Gastrocnemius medialis (tissue), 4 donors: Measurements from ENCODE around the gene BCAR1. TPM values are rescaled to one million over a fixed set of nuclear protein-coding genes. Genes with fewer than 3 reads are reported as not detected.
"Not testable (repeated sequence)": the region's sequence is repeated elsewhere in the genome, so short reads cannot be mapped to it uniquely, and the experiment has no call there.

Experiments used
- ATAC-seq, 2 donors: fragments of 150-250 bp; one replicate each; pipeline ENCODE4 v1.9.1; 2016
- DNase-seq, 2 donors: peaks; one replicate each; pipeline ENCODE4 v3.0.0-alpha.2; 2019
- H3K27ac ChIP-seq, 4 donors: fragments of 200-600 bp; sonication (generic); 1 replicate in 1 of 4; 2 replicates in 3 of 4; pipeline ENCODE4 v1.5.1; 2016 to 2018; ENCODE audit warnings: mild to moderate bottlenecking in 2 of 4, moderate library complexity in 1 of 4
- H3K27me3 ChIP-seq, 3 donors: fragments of 200-600 bp; sonication (generic) in 2 of 3; 1 replicate in 1 of 3; 2 replicates in 2 of 3; pipeline versions ENCODE4 v1.5.1 to v1.6.0; 2016 to 2019; ENCODE audit warnings: mild to moderate bottlenecking in 1 of 3, moderate library complexity in 1 of 3
- H3K36me3 ChIP-seq, 2 donors: fragments of 200-600 bp; sonication (generic) in 1 of 2; one replicate each; pipeline ENCODE4 v1.5.1; 2017 to 2018
- H3K4me1 ChIP-seq, 2 donors: fragments of 200-600 bp; sonication (generic) in 1 of 2; one replicate each; pipeline ENCODE4 v1.5.1; 2016 to 2017; ENCODE audit warnings: mild to moderate bottlenecking in 2 of 2
- H3K4me3 ChIP-seq, 4 donors: fragments of 200-600 bp; sonication (generic) in 3 of 4; 1 replicate in 1 of 4; 2 replicates in 3 of 4; pipeline ENCODE4 v1.5.1; 2016 to 2019; ENCODE audit warnings: mild to moderate bottlenecking in 2 of 4
- H3K9me3 ChIP-seq, 3 donors: fragments of 200-600 bp; sonication (generic) in 2 of 3; 1 replicate in 1 of 3; 2 replicates in 2 of 3; pipeline ENCODE4 v1.5.1; 2016 to 2019
- CTCF ChIP-seq, 5 experiments: fragments of 450-650 bp in 3 of 5; fragments of 200-600 bp in 2 of 5; sonication (generic) in 2 of 5; IDR thresholded peaks in 4 of 5; conservative IDR thresholded peaks in 1 of 5; 1 replicate in 4 of 5; 2 replicates in 1 of 5; pipeline ENCODE4 v1.5.1; 2016 to 2019; ENCODE audit warnings: antibody characterized with exemption in 5 of 5, mild to moderate bottlenecking in 3 of 5, moderate library complexity in 3 of 5
- POLR2A ChIP-seq, 2 donors: fragments of 450-650 bp; IDR thresholded peaks; one replicate each; pipeline ENCODE4 v1.6.1; 2017; ENCODE audit warnings: antibody characterized with exemption in 2 of 2, mild to moderate bottlenecking in 2 of 2, moderate library complexity in 2 of 2
- in situ Hi-C, 4 donors: fragments of 200-750 bp; cut with MboI; loops; one replicate each; pipeline versions ENCODE4 v1.15.0 to v1.8.0; 2017; ENCODE audit warnings: low sequenced_read_pairs in 4 of 4
- intact Hi-C: fragments of 100-400 bp; cut with DNase I; formaldehyde crosslinking; loops from one replicate; pipeline ENCODE4 v1.15.1; 2023; ENCODE audit warnings: low total_unique reads
- total RNA-seq, 4 donors: library from RNA; depleted of rRNA; stranded (reverse); fragments of >200 nt; gene quantifications; one replicate each; pipeline versions ENCODE4 v1.1.0 to v1.2.3, GENCODE V29; 2016

The BCAR1 gene
- total RNA-seq, 4 donors from 2014 or later: 101 to 153 (median 145) TPM

- no peaks in the 10 kb centered on the region for H3K36me3 ChIP-seq
- H3K27ac ChIP-seq: no peak overlapping the region
- H3K27me3 ChIP-seq: no peaks in the 10 kb centered on the region
- TF ChIP-seq CTCF (IDR thresholded peaks at IDR 0.05 in 4 of 5, conservative IDR thresholded peaks at IDR 0.05 in 1 of 5) (no peak), POLR2A (IDR thresholded peaks at IDR 0.05) (no peak)
- H3K9me3 ChIP-seq: no peaks in the 10 kb centered on the region
- no peak for ATAC-seq
- no peak overlapping the region for H3K4me3 ChIP-seq
- in situ Hi-C loops (no loop called here), intact Hi-C loops (no loop called here)
- no peak for DNase-seq
- H3K4me1 ChIP-seq: peaks cover 11 to 13% of the 10 kb centered on the region in 2 donors
Measured at GRCh38 chr16:75272097-75272551, 20.7 kb upstream of the BCAR1 start.

- Histone ChIP-seq H3K27me3 (no peaks in the 10 kb centered on the region), H3K4me1 (peaks cover 17 to 18% of the 10 kb centered on the region in 2 donors), H3K4me3 (no peak overlapping the region), H3K27ac (no peak overlapping the region), H3K9me3 (no peaks in the 10 kb centered on the region), H3K36me3 (no peaks in the 10 kb centered on the region)
- in situ Hi-C loops: no loop called here
- ATAC-seq: no peak
- DNase-seq: no peak
- TF ChIP-seq POLR2A (IDR thresholded peaks at IDR 0.05) (no peak), CTCF (IDR thresholded peaks at IDR 0.05 in 4 of 5, conservative IDR thresholded peaks at IDR 0.05 in 1 of 5) (no peak)
- intact Hi-C loops: no loop called here
Measured at GRCh38 chr16:75271441-75272096, 20.1 kb upstream of the BCAR1 start.

- H3K36me3 ChIP-seq, in situ Hi-C loops, H3K4me3 ChIP-seq, ATAC-seq, DNase-seq, H3K27ac ChIP-seq, H3K27me3 ChIP-seq, H3K9me3 ChIP-seq: not testable (repeated sequence)
- peaks cover 25 to 30% of the 10 kb centered on the region in 2 donors for H3K4me1 ChIP-seq
- intact Hi-C loops: loop anchor here (10.0 kb wide), 1 partner anchor 155 kb away; the partner anchor contains the start of gene LDHD
Measured at GRCh38 chr16:75269358-75269757, 17.9 kb upstream of the BCAR1 start.

GRCh38 chr16:75267631-75268264, 16.3 kb upstream of the BCAR1 start:
- peak; percentile 82 to 86 for TF ChIP-seq POLR2A (IDR thresholded peaks at IDR 0.05)
- TF ChIP-seq CTCF (IDR thresholded peaks at IDR 0.05 in 4 of 5, conservative IDR thresholded peaks at IDR 0.05 in 1 of 5): no peak
- Histone ChIP-seq H3K4me3 (no peak overlapping the region), H3K27ac (peak overlapping the region; percentile 95 to 100 (median 98)), H3K9me3 (no peaks in the 10 kb centered on the region), H3K27me3 (no peaks in the 10 kb centered on the region), H3K36me3 (no peaks in the 10 kb centered on the region), H3K4me1 (peaks cover 39 to 45% of the 10 kb centered on the region in 2 donors)
- ATAC-seq (peak; percentile 45 to 63), DNase-seq (peak; percentile 90 to 97)
- in situ Hi-C loops: no loop called here
- intact Hi-C loops: loop anchor here (1.0 to 10.0 kb wide), 2 partner anchors 38 to 153 kb away; partner anchors contain the start of gene LDHD
